Measurements from ENCODE around the gene SCARF2. TPM values are rescaled to one million over a fixed set of nuclear protein-coding genes. Genes with fewer than 3 reads are reported as not detected.

Gene SCARF2
- total RNA-seq, 1 experiment from 2014 or later = 10.8 TPM

GRCh38 chr22:20433191-20433590 is 4.4 kb downstream of the SCARF2 start:
- no peaks in the 10 kb centered on the region for H3K9me3 ChIP-seq (ENCODE audit: control insufficient read depth, low read depth, low read length)
- no peak overlapping the region for H3K4ac ChIP-seq (ENCODE audit: low read depth, low read length)
- H3K79me2 ChIP-seq (ENCODE audit: insufficient read depth, low read length) = no peaks in the 10 kb centered on the region
- peaks cover 23% of the 10 kb centered on the region for H3K23me2 ChIP-seq (ENCODE audit: insufficient read length, low read depth, low read length, poor library complexity, severe bottlenecking)
- no peak overlapping the region for H3K4me2 ChIP-seq (ENCODE audit: insufficient read depth, insufficient read length, low read length)
- no peak for DNase-seq
- no peak for TF ChIP-seq CTCF (conservative IDR thresholded peaks at IDR 0.05)
- no peak overlapping the region for H3K23ac ChIP-seq (ENCODE audit: insufficient read length, low read depth, low read length)
- no peak overlapping the region for H3K56ac ChIP-seq (ENCODE audit: insufficient read length, low read depth, low read length)
- peaks cover 3% of the 10 kb centered on the region for H4K20me1 ChIP-seq (ENCODE audit: control insufficient read depth, insufficient read depth, insufficient read length)
- no peak overlapping the region for H2BK120ac ChIP-seq (ENCODE audit: low read depth, low read length, poor library complexity, severe bottlenecking)
- no peak overlapping the region for H4K5ac ChIP-seq (ENCODE audit: insufficient read length, low read depth, low read length)
- Mint-ChIP-seq H3K4me3 (0 out of 5 replicates have a peak overlapping the region, but pooled peaks of 1 of the 2 experiments have one; percentile 51), H3K27ac (no peak overlapping the region), H3K9me3 (no peaks in the 10 kb centered on the region), H3K36me3 (ENCODE audit: insufficient read depth in 1 of 3, low read depth in 3 of 3) (peaks cover 0 to 9% (median 6%) of the 10 kb centered on the region in 3 experiments; a peak in 5 of 7 replicates), H3K27me3 (ENCODE audit: low read depth) (peaks cover 84% of the 10 kb centered on the region), H3K4me1 (peaks cover 14 to 20% of the 10 kb centered on the region in 2 experiments)
- no peak overlapping the region for H2BK5ac ChIP-seq (ENCODE audit: insufficient read length, low read length)
- no peak overlapping the region for H2BK15ac ChIP-seq (ENCODE audit: low read depth, low read length)
- H3K27ac ChIP-seq (ENCODE audit: insufficient read length, low read depth, low read length) = no peak overlapping the region
- H3K27me3 ChIP-seq (ENCODE audit: insufficient read depth, low read length) = peaks cover 10% of the 10 kb centered on the region; the same call in 1 of the 2 replicates
- no peak overlapping the region for H4K91ac ChIP-seq (ENCODE audit: insufficient read length, low read depth, low read length)
- no peak overlapping the region for H2BK12ac ChIP-seq (ENCODE audit: insufficient read length, low read depth, low read length)
- H4K8ac ChIP-seq (replicated peaks; ENCODE audit: insufficient read length, low read depth, low read length) = no peak overlapping the region
- no peaks in the 10 kb centered on the region for H3K79me1 ChIP-seq (ENCODE audit: insufficient read depth, low read depth, low read length, poor library complexity, severe bottlenecking)
- no peak overlapping the region for H3K14ac ChIP-seq (ENCODE audit: insufficient read depth, low read length)
- no peak overlapping the region for H2BK20ac ChIP-seq (ENCODE audit: low read depth, low read length, poor library complexity, severe bottlenecking)
- H2AFZ ChIP-seq (ENCODE audit: low read length) = no peak overlapping the region
- H3K9ac ChIP-seq (ENCODE audit: extremely low read depth, insufficient read length, low read length) = no peak overlapping the region
- no CpG with 5 or more reads among the region's 11 CpGs for WGBS (ENCODE audit: extremely low coverage, insufficient read length, low lambda C conversion rate)
- no peak overlapping the region for H3K18ac ChIP-seq (ENCODE audit: insufficient read length, low read depth, low read length)
- no peak overlapping the region for H3T11ph ChIP-seq (ENCODE audit: low read length)
- H3K4me1 ChIP-seq (ENCODE audit: insufficient read depth, low read length) = 0 out of 2 replicates have a peak, but pooled peaks cover 2% of the 10 kb centered on the region
- H2AK5ac ChIP-seq (ENCODE audit: insufficient read length, low read length) = no peak overlapping the region
